GM12878 (cell line): Measurements from ENCODE around the gene ADAMTSL3. TPM values are rescaled to one million over a fixed set of nuclear protein-coding genes. Genes with fewer than 3 reads are reported as not detected.

ENCODE experiments used
- ATAC-seq: fragments of 200-7000 bp; cut with Tn5 transposase; 3 replicates; pipeline ENCODE4 v1.9.1; 2020; ENCODE audit warnings: mild to moderate bottlenecking, moderate library complexity
- BruUV-seq: library from RNA; stranded (reverse); fragments of 400-500 nt; replicated peaks from 2 replicates; lab custom pipeline; 2021; lab: Mats Ljungman, UMichigan
- CTCF ChIA-PET: fragments of 300-600 bp; sonication (Branson Sonifier 250); formaldehyde crosslinking; extraction: SDS; loops from one replicate; lab custom pipeline; 2021; ENCODE audit warnings: inconsistent platforms; lab: Yijun Ruan, JAX
- POLR2A ChIA-PET: fragments of 350-600 bp; formaldehyde crosslinking; extraction: SDS; loops from one replicate; lab custom pipeline; 2021; ENCODE audit warnings: inconsistent platforms; lab: Charles Lee
- RAD21 ChIA-PET: fragments of 300-600 bp; sonication (Branson Sonifier 250); formaldehyde crosslinking; loops from one replicate; lab custom pipeline; 2023; ENCODE audit warnings: antibody characterized with exemption; ENCODE audit not compliant: unreplicated experiment; lab: Charles Lee
- SMC1A ChIA-PET: fragments of 300-600 bp; sonication (Branson Sonifier 250); formaldehyde crosslinking; loops from one replicate; lab custom pipeline; 2023; ENCODE audit not compliant: unreplicated experiment, uncharacterized antibody; lab: Charles Lee
- DNase-seq: peaks from one replicate; pipeline ENCODE4 v3.0.0-alpha.2; 2011; ENCODE audit warnings: low read depth, low spot score
- FAIRE-seq: peaks from 3 replicates; lab custom pipeline; 2011; peaks lifted over from hg19 to GRCh38; lab: Jason Lieb, UNC
- H2AFZ ChIP-seq: 2 replicates; pipeline ENCODE4 v1.6.0; 2011; ENCODE audit warnings: low read depth, low read length, control low read depth; ENCODE audit not compliant: control insufficient read depth
- H3K27ac ChIP-seq: 2 replicates; pipeline ENCODE4 v1.5.1; 2011; ENCODE audit warnings: control low read depth; ENCODE audit not compliant: control insufficient read depth, insufficient read depth
- H3K27me3 ChIP-seq, 2 experiments: replicated peaks in 1 of 2; 2 replicates each; pipeline versions ENCODE4 v1.6.0 to v1.6.1; 2011; ENCODE audit warnings: low read length in 1 of 2; ENCODE audit not compliant: control insufficient read depth in 2 of 2, insufficient read depth in 2 of 2
- H3K36me3 ChIP-seq, 2 experiments: 2 replicates each; pipeline ENCODE4 v1.5.1; 2011; ENCODE audit warnings: low read length in 1 of 2; ENCODE audit not compliant: control insufficient read depth in 2 of 2, insufficient read depth in 2 of 2
- H3K4me1 ChIP-seq: 2 replicates; pipeline ENCODE4 v1.6.1; 2011; ENCODE audit warnings: mild to moderate bottlenecking, low read length, moderate library complexity, mixed read lengths; ENCODE audit not compliant: control insufficient read depth, insufficient read depth
- H3K4me2 ChIP-seq: 2 replicates; pipeline ENCODE4 v1.6.0; 2011; ENCODE audit warnings: control low read depth; ENCODE audit not compliant: control insufficient read depth, insufficient read depth
- H3K4me3 ChIP-seq: fragments of 200-600 bp; sonication (generic); 2 replicates; pipeline ENCODE4 v1.5.1; 2016
- H3K79me2 ChIP-seq: 2 replicates; pipeline ENCODE4 v1.6.0; 2011; ENCODE audit warnings: low read length; ENCODE audit not compliant: control insufficient read depth, insufficient read depth
- H3K9ac ChIP-seq: 2 replicates; pipeline ENCODE4 v1.8.0; 2011; ENCODE audit warnings: low read length, control low read depth, mixed read lengths; ENCODE audit not compliant: control insufficient read depth, insufficient read depth
- H3K9me3 ChIP-seq: replicated peaks from 3 replicates; pipeline ENCODE4 v1.5.1; 2011; ENCODE audit warnings: mild to moderate bottlenecking, low read length; ENCODE audit not compliant: control insufficient read depth, insufficient read depth
- H4K20me1 ChIP-seq: 2 replicates; pipeline ENCODE4 v1.6.0; 2011; ENCODE audit not compliant: control insufficient read depth, insufficient read depth
- HDGF ChIP-seq: fragments of 450-650 bp; IDR thresholded peaks from 2 replicates; pipeline ENCODE4 v1.6.1; 2016; ENCODE audit warnings: antibody characterized with exemption
- MTA3 ChIP-seq: IDR thresholded peaks from 2 replicates; pipeline ENCODE4 v1.6.1; 2012; ENCODE audit warnings: low read length, inconsistent platforms, borderline replicate concordance
- POLR2AphosphoS2 ChIP-seq: IDR thresholded peaks from 2 replicates; pipeline ENCODE4 v1.6.1; 2011; ENCODE audit warnings: low read depth, mild to moderate bottlenecking, low read length, improper control_type of control experiment, moderate library complexity
- RAD21 ChIP-seq: IDR thresholded peaks from 2 replicates; pipeline ENCODE4 v1.6.1; 2011; ENCODE audit warnings: mild to moderate bottlenecking, low read depth, low read length, moderate library complexity; ENCODE audit not compliant: insufficient read depth
- RCOR1 ChIP-seq: conservative IDR thresholded peaks from 2 replicates; pipeline ENCODE4 v1.6.1; 2012; ENCODE audit warnings: low read depth, low read length, improper control_type of control experiment
- ZBED1 ChIP-seq: IDR thresholded peaks from 2 replicates; pipeline ENCODE4 v1.6.1; 2016; ENCODE audit warnings: borderline replicate concordance
- ZBTB11 ChIP-seq: fragments of 450-650 bp; formaldehyde crosslinking; IDR thresholded peaks from 2 replicates; pipeline ENCODE4 v1.5.0; 2022; ENCODE audit warnings: mild to moderate bottlenecking, missing genetic modification characterization
- WGBS: methylation state at CpG from one replicate; pipeline ENCODE4 v1.1.6; 2016; ENCODE audit warnings: low lambda C conversion rate; ENCODE audit not compliant: insufficient replicate concordance, insufficient coverage; ENCODE audit errors: missing lambda C conversion rate; 5-methylcytosine and 5-hydroxymethylcytosine counted together
- in situ Hi-C: fragments of 300-500 bp; cut with MboI; formaldehyde crosslinking; loops from 9 replicates; pipeline ENCODE4 v1.14.3; 2018; ENCODE audit warnings: mixed read lengths
- intact Hi-C: fragments of 100-400 bp; cut with micrococcal nuclease; formaldehyde crosslinking; loops from one replicate; pipeline ENCODE4 v1.14.2; 2022; ENCODE audit not compliant: unreplicated experiment
- polyA plus RNA-seq, 11 experiments: library from polyadenylated mRNA; depleted of rRNA in 4 of 11; unstranded in 6 of 11; stranded (reverse) in 5 of 11; fragments of >200 nt; fragmentation: Nextera tagmentation in 4 of 11; fragmentation: Illumina TruSeq in 1 of 11; extraction: Ambion mirVana in 4 of 11; extraction: Trizol in 1 of 11; gene quantifications; 1 replicate in 1 of 11; 2 replicates in 10 of 11; pipeline versions ENCODE4 v1.2.1 to v1.2.3, GENCODE V29; 2011 to 2016; ENCODE audit warnings: inconsistent platforms in 2 of 11, missing spikeins in 2 of 11, low read depth in 1 of 11
- total RNA-seq, 4 experiments: library from RNA; depleted of rRNA in 3 of 4; stranded (reverse); fragments of >200 nt in 3 of 4; fragmentation: Illumina TruSeq in 1 of 4; extraction: Trizol in 1 of 4; gene quantifications; 2 replicates each; pipeline versions ENCODE4 v1.2.1 to v1.2.3, GENCODE V29; 2013 to 2021

The ADAMTSL3 gene
- total and polyA plus RNA-seq, 10 of the 15 experiments (the other 5 are each of a cell fraction or from before 2014, with no cell fraction given), result 0.01 to 0.28 (median 0.13) TPM

- TF ChIP-seq ZBTB11 (no peak), ZBED1 (no peak), MTA3 (0 out of 2 replicates have a peak, but pooled peaks have one; percentile 15), POLR2AphosphoS2 (no peak), RCOR1 (no peak)
Observed at GRCh38 chr15:83928878-83929418, 275.0 kb downstream of the ADAMTSL3 start (continued).

- Histone ChIP-seq H3K4me3 (peak overlapping the region; percentile 48; the same call in 1 of the 2 replicates), H3K27me3 (no peaks in the 10 kb centered on the region), H3K36me3 (no peaks in the 10 kb centered on the region), H3K4me1 (peaks cover 36% of the 10 kb centered on the region), H3K79me2 (no peaks in the 10 kb centered on the region), H3K27ac (peak overlapping the region; percentile 99), H2AFZ (peak overlapping the region; percentile 37), H3K9me3 (peaks cover 11% of the 10 kb centered on the region), H3K9ac (peak overlapping the region; percentile 31), H4K20me1 (no peaks in the 10 kb centered on the region), H3K4me2 (peak overlapping the region; percentile 85)
- TF ChIP-seq HDGF (peak; percentile 77; the same call in 1 of the 2 replicates), RAD21 (no peak)
- POLR2A ChIA-PET, result interaction anchor here (0.6 kb wide), 1 partner anchor 19 kb away, joined by 3 read pairs; no protein-coding TSS in a partner anchor
- DNase-seq, result no peak
- RAD21 ChIA-PET, result interaction anchor here (0.9 to 2.2 kb wide), 4 partner anchors 9 to 54 kb away, joined by 3 to 7 read pairs (median 3); no protein-coding TSS in a partner anchor
- 60% methylated on average over 1 of the region's 1 CpG for WGBS
- SMC1A ChIA-PET, result interaction anchor here (0.8 to 4.6 kb wide), 7 partner anchors 10 to 29 kb away, joined by 3 to 18 read pairs (median 12); no protein-coding TSS in a partner anchor
- in situ Hi-C loops, result no loop called here
- intact Hi-C loops, result loop anchor here (5.0 kb wide), 1 partner anchor 63 kb away; no protein-coding TSS in a partner anchor
- no TSS peak for BruUV-seq
- ATAC-seq, result no peak
- CTCF ChIA-PET, result interaction anchor here (0.9 to 1.5 kb wide), 3 partner anchors 11 to 54 kb away, joined by 3 to 4 read pairs (median 3); no protein-coding TSS in a partner anchor
- peak; percentile 64 for FAIRE-seq
Observed at GRCh38 chr15:83929619-83930018, 275.7 kb downstream of the ADAMTSL3 start.
